ENCODE data around the gene CORO1C.
A peak's percentile ranks its signal among the peaks of the same experiment; 100 is the strongest.

The CORO1C gene

GRCh38 chr12:108702595-108703320 is 28.6 kb downstream of the CORO1C start:
- H3K9ac ChIP-seq (ENCODE audit: low read depth, low read length), result peak overlapping the region; percentile 49
- no peak overlapping the region for H3K4me3 ChIP-seq (ENCODE audit: low read length)
- peaks cover 75% of the 10 kb centered on the region for H3K36me3 ChIP-seq (ENCODE audit: insufficient read depth, low read length)
- H3K4me1 ChIP-seq (ENCODE audit: control insufficient read depth, insufficient read depth, low read length), result peaks cover 45% of the 10 kb centered on the region
- H3K4me2 ChIP-seq (ENCODE audit: low read length), result peak overlapping the region; percentile 63
- no peaks in the 10 kb centered on the region for H3K27me3 ChIP-seq (ENCODE audit: control insufficient read depth, insufficient read depth, low read length)
- H3K9me3 ChIP-seq (replicated peaks; ENCODE audit: low read length), result no peaks in the 10 kb centered on the region

DNA sequence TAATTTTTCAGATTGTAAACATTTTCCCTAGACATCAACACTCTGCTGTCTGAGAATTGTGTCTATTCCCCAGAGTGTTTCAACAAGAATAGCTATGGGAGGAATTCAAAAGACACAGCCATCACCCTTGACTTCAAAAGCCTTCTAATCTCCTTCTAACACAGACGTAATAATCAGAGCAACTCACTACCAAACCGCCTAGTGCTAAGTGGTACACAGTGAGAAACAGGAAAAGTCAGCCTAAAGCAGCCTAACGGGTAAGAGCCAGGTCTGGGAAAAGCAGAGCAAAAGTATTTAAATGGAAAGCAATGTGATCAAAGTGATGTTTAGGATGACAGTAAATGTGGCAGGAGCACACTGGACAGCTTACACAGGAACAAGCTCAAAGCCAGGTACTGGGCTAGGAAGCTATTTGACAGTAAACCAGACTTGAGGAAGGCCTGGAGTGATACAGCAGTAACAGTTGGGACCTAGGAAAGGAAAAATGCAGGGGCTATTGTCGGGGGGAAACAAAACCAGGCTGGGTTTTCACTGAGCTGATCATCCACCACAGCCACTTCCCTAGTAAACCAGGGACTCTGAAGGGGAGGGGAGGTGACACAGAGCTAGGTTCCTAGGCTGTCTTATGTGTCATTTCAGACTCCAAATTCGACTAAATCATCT is 29.4 kb downstream of the CORO1C start:
- H3K27me3 ChIP-seq (ENCODE audit: control insufficient read depth, insufficient read depth, low read length), result no peaks in the 10 kb centered on the region
- peaks cover 54% of the 10 kb centered on the region for H3K4me1 ChIP-seq (ENCODE audit: control insufficient read depth, insufficient read depth, low read length)
- H3K4me2 ChIP-seq (ENCODE audit: low read length), result peak overlapping the region; percentile 63
- peak overlapping the region; percentile 49 for H3K9ac ChIP-seq (ENCODE audit: low read depth, low read length)
- H3K4me3 ChIP-seq (ENCODE audit: low read length), result peak overlapping the region; percentile 40
- peaks cover 76% of the 10 kb centered on the region for H3K36me3 ChIP-seq (ENCODE audit: insufficient read depth, low read length)
- H3K9me3 ChIP-seq (replicated peaks; ENCODE audit: low read length), result no peaks in the 10 kb centered on the region

DNA sequence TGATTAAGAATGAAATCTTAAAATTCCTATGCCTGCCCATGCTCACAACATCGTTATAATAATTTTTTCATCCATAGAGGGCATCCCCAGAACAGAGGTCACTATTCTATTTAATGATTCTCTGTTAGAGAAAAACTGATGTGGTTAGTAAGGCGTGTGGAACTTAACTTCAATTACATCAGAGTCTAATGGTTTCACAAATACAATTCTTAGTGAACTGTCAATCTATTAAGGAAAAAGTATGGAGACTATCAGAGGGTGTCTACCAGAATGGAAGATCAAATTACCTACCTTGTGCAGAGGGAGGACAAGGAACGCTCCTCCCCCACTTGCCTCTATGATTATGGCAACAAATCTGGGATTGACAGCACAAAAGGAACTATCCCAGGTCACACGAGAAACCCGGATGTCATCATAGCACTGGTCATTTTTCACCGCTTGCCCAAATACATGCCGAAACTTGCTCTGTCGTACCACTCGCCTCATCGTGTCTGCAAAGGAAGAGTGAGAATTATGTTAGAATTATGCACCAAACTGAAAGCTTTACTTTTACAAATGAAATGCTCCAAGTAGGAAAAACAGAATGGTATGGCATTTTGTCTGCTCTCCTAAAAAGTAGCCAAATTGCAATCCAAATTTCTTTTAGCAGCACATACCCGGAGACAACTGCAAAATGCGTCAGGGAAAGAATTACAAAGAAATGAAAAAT is 30.3 kb downstream of the CORO1C start:
- Histone ChIP-seq H3K4me1 (ENCODE audit: control insufficient read depth, insufficient read depth, low read length) (peaks cover 63% of the 10 kb centered on the region), H3K36me3 (ENCODE audit: insufficient read depth, low read length) (peaks cover 74% of the 10 kb centered on the region), H3K9me3 (replicated peaks; ENCODE audit: low read length) (no peaks in the 10 kb centered on the region), H3K27me3 (ENCODE audit: control insufficient read depth, insufficient read depth, low read length) (no peaks in the 10 kb centered on the region), H3K4me3 (ENCODE audit: low read length) (no peak overlapping the region), H3K4me2 (ENCODE audit: low read length) (peak overlapping the region; percentile 63), H3K9ac (ENCODE audit: low read depth, low read length) (peak overlapping the region; percentile 49)

DNA sequence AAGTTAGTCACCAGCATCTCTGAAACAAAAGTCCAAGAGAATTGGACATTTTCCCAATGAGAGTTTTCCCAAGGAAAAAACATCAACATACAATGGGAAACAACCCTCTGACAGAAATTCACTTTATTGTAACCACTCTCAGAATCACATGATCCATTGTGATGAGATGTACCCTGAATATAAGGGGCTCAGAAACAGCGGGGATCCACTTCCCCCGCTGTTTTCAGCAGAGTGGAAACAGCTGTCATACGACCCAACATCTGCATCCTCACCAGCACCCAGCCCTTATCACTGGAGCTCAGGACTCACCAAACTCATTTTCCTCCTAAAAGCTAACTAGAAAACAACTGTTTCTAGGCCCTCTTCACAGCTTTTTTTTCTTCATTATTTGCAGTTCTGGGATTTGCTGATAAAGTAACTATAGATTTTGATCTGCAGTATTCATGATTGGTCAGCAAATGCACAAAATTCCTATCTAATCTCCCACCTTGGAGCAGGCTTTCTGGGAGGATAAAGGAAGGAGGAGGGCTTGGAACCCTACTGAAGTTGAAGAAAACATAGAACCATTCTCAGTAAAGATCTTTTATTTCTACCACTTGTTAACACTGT is 31.3 kb downstream of the CORO1C start:
- Histone ChIP-seq H3K36me3 (ENCODE audit: insufficient read depth, low read length) (peaks cover 74% of the 10 kb centered on the region), H3K9ac (ENCODE audit: low read depth, low read length) (peak overlapping the region; percentile 49), H3K9me3 (replicated peaks; ENCODE audit: low read length) (no peaks in the 10 kb centered on the region), H3K27me3 (ENCODE audit: control insufficient read depth, insufficient read depth, low read length) (no peaks in the 10 kb centered on the region), H3K4me3 (ENCODE audit: low read length) (no peak overlapping the region), H3K4me2 (ENCODE audit: low read length) (no peak overlapping the region), H3K4me1 (ENCODE audit: control insufficient read depth, insufficient read depth, low read length) (peaks cover 72% of the 10 kb centered on the region)

GRCh38 chr12:108697905-108698304 is 33.4 kb downstream of the CORO1C start:
- peaks cover 76% of the 10 kb centered on the region for H3K4me1 ChIP-seq (ENCODE audit: control insufficient read depth, insufficient read depth, low read length)
- peak overlapping the region; percentile 65 for H3K9ac ChIP-seq (ENCODE audit: low read depth, low read length)
- H3K4me2 ChIP-seq (ENCODE audit: low read length), result no peak overlapping the region
- H3K36me3 ChIP-seq (ENCODE audit: insufficient read depth, low read length), result peaks cover 69% of the 10 kb centered on the region
- H3K9me3 ChIP-seq (replicated peaks; ENCODE audit: low read length), result no peaks in the 10 kb centered on the region
- no peaks in the 10 kb centered on the region for H3K27me3 ChIP-seq (ENCODE audit: control insufficient read depth, insufficient read depth, low read length)
- H3K4me3 ChIP-seq (ENCODE audit: low read length), result no peak overlapping the region

DNA sequence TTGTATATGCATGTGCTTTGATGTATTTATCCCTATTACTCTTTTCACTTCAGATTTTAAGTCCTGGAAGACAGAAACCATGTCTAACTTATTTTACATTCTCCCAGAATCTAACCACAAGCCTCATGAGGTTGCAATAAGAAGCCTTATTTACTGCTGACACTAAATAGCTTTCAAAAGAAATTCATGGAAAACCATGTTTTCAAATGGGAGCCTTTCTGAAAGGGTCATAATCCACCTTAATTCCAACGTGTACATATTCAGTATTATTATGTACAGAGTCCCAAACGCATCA is 34.4 kb downstream of the CORO1C start:
- peak overlapping the region; percentile 35 for H3K4me2 ChIP-seq (ENCODE audit: low read length)
- no peaks in the 10 kb centered on the region for H3K9me3 ChIP-seq (replicated peaks; ENCODE audit: low read length)
- peaks cover 76% of the 10 kb centered on the region for H3K4me1 ChIP-seq (ENCODE audit: control insufficient read depth, insufficient read depth, low read length)
- H3K27me3 ChIP-seq (ENCODE audit: control insufficient read depth, insufficient read depth, low read length), result no peaks in the 10 kb centered on the region
- peak overlapping the region; percentile 65 for H3K9ac ChIP-seq (ENCODE audit: low read depth, low read length)
- peaks cover 65% of the 10 kb centered on the region for H3K36me3 ChIP-seq (ENCODE audit: insufficient read depth, low read length)
- no peak overlapping the region for H3K4me3 ChIP-seq (ENCODE audit: low read length)

DNA sequence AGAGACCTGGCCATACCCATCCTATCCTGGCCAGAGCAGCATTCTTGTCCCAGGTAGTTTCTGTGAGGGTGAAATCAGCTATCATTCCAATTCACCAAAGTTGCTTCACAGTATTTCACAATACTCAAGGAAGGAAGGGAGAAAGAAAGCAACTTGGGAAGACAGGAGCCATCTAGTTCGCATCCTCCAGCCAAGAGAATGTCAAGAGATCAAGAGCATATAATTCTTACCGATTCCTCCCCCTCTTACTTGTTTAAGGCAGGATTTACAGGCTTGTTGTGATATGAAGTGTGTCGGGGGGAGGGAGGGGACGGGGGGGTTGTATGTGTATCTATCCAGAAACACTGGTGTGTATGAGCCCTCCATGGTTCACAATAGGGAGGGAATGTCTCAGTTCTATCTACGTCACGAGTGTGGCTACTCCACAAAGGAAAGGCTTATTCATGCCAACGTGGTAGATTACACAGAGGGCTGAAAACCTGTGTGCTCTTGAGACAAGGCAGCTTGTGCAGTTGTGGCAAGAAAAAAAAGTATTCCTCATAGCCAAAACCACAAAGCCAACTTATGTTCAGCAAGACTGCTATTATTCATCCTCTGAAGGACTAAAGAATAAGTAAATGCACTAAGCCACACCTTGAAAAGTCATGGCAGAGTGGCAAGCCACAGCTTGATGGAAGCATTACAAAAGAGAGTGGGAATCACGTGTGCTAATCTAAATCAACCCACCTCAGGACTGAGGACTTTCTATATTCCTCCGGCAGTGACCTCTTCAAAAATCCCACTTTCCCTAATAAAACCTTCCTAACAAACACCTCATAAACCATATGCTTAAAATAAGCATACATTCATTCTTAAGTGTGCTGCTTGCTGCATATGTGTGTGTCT is 35.0 kb downstream of the CORO1C start:
- Histone ChIP-seq H3K9me3 (replicated peaks; ENCODE audit: low read length) (no peaks in the 10 kb centered on the region), H3K4me3 (ENCODE audit: low read length) (peak overlapping the region; percentile 38), H3K27me3 (ENCODE audit: control insufficient read depth, insufficient read depth, low read length) (no peaks in the 10 kb centered on the region), H3K4me2 (ENCODE audit: low read length) (peak overlapping the region; percentile 57), H3K4me1 (ENCODE audit: control insufficient read depth, insufficient read depth, low read length) (peaks cover 72% of the 10 kb centered on the region), H3K9ac (ENCODE audit: low read depth, low read length) (peak overlapping the region; percentile 73), H3K36me3 (ENCODE audit: insufficient read depth, low read length) (peaks cover 64% of the 10 kb centered on the region)

- Histone ChIP-seq H3K4me1 (ENCODE audit: control insufficient read depth, insufficient read depth, low read length) (peaks cover 72% of the 10 kb centered on the region), H3K36me3 (ENCODE audit: insufficient read depth, low read length) (peaks cover 50% of the 10 kb centered on the region), H3K27me3 (ENCODE audit: control insufficient read depth, insufficient read depth, low read length) (no peaks in the 10 kb centered on the region), H3K9me3 (replicated peaks; ENCODE audit: low read length) (no peaks in the 10 kb centered on the region), H3K9ac (ENCODE audit: low read depth, low read length) (peak overlapping the region; percentile 4), H3K4me2 (ENCODE audit: low read length) (no peak overlapping the region), H3K4me3 (ENCODE audit: low read length) (no peak overlapping the region)
Observed at GRCh38 chr12:108694812-108695278, 36.5 kb downstream of the CORO1C start.

- peaks cover 39% of the 10 kb centered on the region for H3K36me3 ChIP-seq (ENCODE audit: insufficient read depth, low read length)
- H3K4me3 ChIP-seq (ENCODE audit: low read length), result no peak overlapping the region
- peak overlapping the region; percentile 82 for H3K9ac ChIP-seq (ENCODE audit: low read depth, low read length)
- H3K9me3 ChIP-seq (replicated peaks; ENCODE audit: low read length), result no peaks in the 10 kb centered on the region
- H3K27me3 ChIP-seq (ENCODE audit: control insufficient read depth, insufficient read depth, low read length), result no peaks in the 10 kb centered on the region
- H3K4me2 ChIP-seq (ENCODE audit: low read length), result no peak overlapping the region
- H3K4me1 ChIP-seq (ENCODE audit: control insufficient read depth, insufficient read depth, low read length), result peaks cover 82% of the 10 kb centered on the region
Observed at GRCh38 chr12:108693751-108694150, 37.6 kb downstream of the CORO1C start.

DNA sequence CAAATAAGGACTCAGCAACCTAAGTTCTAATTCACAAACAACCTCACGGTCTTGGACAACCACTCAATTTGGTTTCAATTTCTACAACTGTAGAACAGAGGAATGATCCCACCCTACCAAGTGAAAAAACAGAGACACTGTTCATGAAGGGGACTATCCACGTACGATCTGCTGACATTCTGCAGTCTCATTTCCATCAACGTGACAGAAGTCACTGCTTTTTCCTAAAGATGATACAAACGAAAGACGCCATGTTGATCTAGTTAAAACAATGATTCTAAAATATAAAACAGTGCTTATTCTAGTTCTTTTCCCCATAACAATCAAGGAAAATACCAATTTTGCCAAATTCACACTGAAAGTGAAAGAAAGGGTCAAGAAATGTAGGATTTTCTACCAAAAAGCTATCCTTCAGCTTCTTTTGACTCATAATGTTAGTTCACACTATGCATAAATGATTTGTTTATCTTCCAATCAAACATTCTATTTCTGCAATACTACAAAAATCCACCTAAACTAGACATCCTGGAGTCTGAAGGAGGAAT is 38.1 kb downstream of the CORO1C start:
- no peaks in the 10 kb centered on the region for H3K9me3 ChIP-seq (replicated peaks; ENCODE audit: low read length)
- H3K4me2 ChIP-seq (ENCODE audit: low read length), result no peak overlapping the region
- peaks cover 83% of the 10 kb centered on the region for H3K4me1 ChIP-seq (ENCODE audit: control insufficient read depth, insufficient read depth, low read length)
- H3K9ac ChIP-seq (ENCODE audit: low read depth, low read length), result peak overlapping the region; percentile 82
- peaks cover 36% of the 10 kb centered on the region for H3K36me3 ChIP-seq (ENCODE audit: insufficient read depth, low read length)
- no peak overlapping the region for H3K4me3 ChIP-seq (ENCODE audit: low read length)
- no peaks in the 10 kb centered on the region for H3K27me3 ChIP-seq (ENCODE audit: control insufficient read depth, insufficient read depth, low read length)

Data from skeletal muscle satellite cell (primary cell).